Activated naive CD4-positive, alpha-beta T cell treated with anti-CD3 and anti-CD28 coated beads, Interleukin-2, amount 50 U/mL, for 72 hours (primary cell): ENCODE data around the gene ZNF654. TPM values are rescaled to one million over a fixed set of nuclear protein-coding genes. Genes with fewer than 3 reads are reported as not detected.

Experiments
- total RNA-seq, 2 donors: library from RNA; stranded (reverse); gene quantifications; one replicate each; pipeline ENCODE4 v1.2.3, GENCODE V29; 2022

The ZNF654 gene
- total RNA-seq, 2 donors from 2014 or later, result 22.4 to 29.6 TPM

Other genes with a start within 250 kb of the ZNF654 start
- gene CGGBP1, start 250 bp upstream of the ZNF654 start, total RNA-seq, result 100 to 1,000 TPM in 1 of 2 donors, 10 to 100 TPM in 1; 95.9 to 121 TPM
- 10 to 100 TPM; 21.8 to 24.4 TPM for gene C3orf38, start 90.7 kb downstream of the ZNF654 start, total RNA-seq